GF-D8 (cell line): Measurements from ENCODE around the gene GHITM.
"Not testable (repeated sequence)": the region's sequence is repeated elsewhere in the genome, so short reads cannot be mapped to it uniquely, and the experiment has no call there.

Source experiments
- DNase-seq: peaks from one replicate; lab custom pipeline; 2025; lab: John Stamatoyannopoulos, UW

GHITM gene

DNA sequence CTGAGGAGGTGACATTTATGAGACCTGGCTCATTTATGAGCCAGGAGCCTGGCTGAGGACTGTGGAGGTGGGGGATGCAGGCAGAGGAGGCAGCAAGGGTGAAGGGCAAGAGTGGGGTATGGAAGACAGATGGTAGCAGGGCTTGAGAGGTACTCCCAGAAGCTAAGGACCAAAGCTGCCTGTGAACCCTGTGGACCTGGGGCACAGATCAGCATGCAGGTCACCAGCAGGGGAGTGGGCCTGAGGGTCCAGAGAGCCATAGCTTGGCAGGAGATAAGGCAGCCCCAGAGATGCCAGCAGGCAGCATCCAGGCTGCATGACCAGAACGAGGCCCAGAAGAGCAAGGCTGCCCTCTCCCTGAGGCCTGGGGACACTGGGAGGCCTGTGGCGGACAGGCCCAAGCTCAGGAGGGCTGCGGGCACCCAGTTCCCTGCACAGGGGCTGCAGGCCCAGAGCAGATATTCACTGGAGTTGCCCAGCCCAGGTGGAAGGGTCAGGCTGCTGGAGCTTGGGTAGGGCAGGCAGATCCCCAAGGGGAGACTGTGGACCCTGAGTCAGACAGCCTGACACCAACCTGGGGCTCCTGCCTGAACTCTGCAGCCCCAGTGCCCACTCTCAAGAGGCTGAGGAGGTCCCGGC, 37.6 kb downstream of the GHITM start:
- DNase-seq = no peak

DNA sequence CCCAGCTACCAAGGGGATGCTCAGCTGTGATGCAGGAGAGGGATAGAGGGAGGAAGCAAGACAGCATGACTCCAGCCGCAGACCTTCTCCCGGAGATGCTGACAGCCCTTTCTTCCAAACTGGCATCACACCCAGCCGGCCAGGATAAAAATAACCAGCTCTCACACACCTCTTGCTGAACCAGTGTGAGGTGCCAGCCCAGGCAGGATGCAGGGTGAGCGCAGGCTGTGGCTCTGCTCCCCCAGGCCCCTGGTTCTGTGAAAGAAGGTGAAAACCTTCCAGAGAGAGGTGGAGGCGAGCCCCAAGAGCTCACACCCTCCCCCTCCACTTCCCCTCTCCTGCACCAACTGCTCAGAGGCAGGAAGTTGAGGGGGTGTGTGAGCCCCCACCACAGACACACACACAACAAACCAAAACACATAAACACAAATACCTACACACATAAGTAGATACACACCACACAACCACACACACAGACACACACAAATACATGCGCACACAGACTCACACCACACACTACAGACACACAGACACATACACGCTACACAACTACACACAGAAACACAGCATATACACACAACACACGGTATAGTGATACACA, 38.3 kb downstream of the GHITM start:
- no peak for DNase-seq

DNA sequence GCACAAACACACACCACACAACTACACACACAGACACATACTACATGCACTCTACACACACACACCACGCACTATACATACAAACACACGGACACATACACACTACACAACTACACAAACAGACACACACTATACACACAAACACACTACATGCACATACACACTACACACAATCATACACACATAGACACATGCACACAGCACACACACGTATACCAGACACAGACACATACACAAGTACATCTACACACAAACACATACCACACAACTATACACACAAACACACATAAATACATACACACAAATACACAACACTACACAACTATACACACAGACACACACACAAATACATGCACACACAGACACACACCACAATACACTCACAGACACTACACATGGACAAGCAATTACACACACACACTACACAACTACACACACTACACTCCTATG, 38.9 kb downstream of the GHITM start:
- no peak for DNase-seq

DNA sequence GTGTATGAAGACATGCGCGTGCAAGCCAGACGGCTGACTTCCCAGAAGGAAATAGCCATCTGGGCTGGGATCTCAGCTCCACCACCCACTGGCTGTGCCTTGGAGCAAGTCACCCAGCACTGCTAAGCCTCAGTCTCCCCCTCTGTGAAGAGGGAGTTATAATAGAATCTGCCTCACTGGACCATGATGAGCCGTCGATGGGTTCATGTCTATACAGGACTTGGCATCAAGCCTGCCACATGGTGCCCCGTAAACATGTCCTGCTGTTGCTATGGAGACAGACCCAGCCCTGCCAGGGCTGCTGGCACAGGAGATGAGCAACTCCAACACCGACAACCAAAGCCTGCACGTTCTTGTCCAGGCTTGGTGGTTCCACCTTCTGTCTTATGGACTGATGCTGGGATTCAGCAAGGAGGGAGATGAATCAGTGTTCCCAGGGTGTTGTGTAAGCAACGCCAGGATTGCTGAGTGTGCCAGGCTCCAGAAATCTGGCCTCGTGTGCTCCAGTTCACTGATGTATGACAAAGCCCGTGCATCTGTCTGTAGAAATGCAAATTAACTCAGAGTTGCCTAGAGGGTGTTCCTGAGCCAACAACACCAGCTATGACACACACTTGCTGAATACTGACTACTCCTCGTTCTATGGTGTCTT, 39.9 kb downstream of the GHITM start:
- no peak for DNase-seq

DNA sequence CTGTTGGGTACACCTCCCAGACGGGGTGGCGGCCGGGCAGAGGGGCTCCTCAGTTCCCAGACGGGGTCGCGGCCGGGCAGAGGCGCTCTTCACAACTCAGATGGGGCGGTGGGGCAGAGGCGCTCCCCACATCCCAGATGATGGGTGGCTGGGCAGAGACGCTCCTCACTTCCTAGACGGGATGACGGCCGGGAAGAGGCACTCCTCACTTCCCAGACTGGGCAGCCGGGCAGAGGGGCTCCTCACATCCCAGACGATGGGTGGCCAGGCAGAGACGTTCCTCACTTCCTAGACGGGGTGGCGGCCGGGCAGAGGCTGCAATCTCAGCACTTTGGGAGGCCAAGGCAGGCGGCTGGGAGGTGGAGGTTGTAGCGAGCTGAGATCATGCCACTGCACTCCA, 41.1 kb downstream of the GHITM start:
- not testable (repeated sequence) for DNase-seq

DNA sequence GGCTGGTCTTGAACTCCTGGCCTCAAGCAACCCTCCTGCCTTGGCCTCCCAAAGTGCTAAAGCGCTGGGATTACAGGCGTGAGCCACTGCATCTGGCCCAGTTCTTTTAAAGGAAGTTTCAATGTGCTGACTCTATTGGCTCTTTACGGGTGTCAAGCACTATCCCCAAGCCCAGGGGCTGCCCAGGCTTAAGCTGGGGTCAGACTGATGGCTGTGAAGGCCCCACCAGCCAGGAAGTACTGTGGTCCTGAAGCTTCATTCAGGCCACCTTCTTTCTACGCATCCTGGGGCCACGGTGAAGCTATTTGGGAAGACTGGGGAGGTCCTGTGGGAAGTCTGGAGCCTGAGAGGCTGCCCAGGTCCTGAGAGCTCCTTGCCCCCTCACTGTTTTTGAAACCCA, 42.3 kb downstream of the GHITM start:
- no peak for DNase-seq

DNA sequence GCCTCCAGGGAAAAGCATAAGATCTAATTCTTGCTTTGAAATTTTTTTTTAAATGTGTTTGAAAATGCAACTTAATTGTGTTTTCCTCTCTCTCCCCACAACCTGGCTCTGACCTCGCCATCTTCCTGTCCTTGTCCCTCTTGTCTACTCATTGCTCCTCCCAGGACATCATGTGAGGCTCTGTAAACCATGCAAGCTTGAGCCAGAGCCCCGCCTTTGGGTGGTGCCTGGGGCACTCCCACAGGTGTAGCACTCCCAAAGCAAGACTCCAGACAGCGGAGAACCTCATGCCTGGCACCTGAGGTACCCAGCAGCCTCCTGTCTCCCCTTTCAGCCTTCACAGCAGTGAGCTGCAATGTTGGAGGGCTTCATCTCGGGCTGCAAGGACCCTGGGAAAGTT, 45.2 kb downstream of the GHITM start:
- no peak for DNase-seq

DNA sequence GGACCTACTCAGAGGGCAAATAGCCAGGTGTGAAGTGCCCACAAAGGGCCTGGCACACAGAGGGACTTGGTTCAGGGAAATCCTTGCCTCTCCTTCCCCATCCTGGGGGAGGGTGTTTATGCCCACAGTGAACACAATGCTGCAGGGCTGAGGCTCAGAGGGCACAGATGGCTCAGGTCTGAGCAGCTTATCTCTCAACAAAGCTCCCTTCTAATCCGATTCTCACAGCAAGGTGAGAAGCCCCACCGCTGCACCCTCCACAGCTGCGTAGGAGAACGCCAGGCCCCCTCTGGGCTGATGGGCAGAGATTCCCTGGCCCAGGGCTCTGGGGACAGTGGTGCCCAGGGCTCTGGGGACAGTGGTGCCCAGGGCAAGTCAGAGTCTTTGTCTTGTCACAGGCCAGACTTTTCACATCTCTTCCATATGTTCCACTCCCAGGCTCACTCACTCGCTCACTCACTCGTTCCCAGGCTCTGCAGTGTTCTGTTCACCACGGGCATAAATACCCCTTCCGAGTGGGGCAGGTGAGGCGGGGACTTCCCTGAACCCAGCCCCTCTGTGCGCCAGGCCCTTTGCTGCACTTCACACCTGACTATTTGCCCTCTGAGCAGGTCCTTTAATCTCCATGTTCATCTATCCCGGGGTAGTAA, 46.3 kb downstream of the GHITM start:
- no peak for DNase-seq

DNA sequence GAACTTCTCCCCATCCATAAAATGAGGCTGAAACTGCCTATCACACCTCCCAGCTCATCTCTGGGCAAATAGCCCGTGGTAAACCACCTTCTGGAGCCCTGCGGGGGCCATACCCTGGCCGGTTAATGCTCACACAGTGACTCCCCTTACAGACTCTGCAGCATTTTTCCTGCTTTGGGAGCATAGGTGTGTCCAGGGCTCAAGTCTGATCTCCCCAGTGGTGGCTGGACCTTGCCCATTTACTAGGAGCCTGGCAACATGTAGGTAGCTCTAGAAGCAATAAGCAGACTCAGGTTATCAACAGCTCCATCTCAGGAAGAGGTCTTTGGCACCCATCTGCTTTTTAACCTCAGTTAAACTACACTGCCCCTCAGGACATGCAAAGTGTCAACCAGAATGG, 49.5 kb downstream of the GHITM start:
- no peak for DNase-seq

DNA sequence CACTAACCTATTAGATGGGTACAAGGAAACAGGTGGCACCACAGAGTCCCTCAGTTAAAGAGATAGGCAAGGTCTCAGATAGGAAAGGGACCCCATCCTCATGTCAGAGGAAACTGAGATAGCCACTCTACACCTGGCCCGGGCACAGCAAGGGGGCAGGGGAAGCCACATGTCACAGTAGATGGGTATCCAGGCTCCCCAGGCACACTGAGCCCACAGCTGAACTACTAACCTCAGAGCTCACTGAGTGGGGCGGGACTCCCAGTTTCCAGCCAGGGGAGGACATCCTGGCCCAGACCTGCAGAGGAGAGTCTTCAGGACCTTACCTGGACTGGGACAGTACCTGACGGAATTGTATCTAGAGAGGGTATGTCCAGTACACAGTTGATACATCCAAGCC, 51.3 kb downstream of the GHITM start:
- DNase-seq = no peak

DNA sequence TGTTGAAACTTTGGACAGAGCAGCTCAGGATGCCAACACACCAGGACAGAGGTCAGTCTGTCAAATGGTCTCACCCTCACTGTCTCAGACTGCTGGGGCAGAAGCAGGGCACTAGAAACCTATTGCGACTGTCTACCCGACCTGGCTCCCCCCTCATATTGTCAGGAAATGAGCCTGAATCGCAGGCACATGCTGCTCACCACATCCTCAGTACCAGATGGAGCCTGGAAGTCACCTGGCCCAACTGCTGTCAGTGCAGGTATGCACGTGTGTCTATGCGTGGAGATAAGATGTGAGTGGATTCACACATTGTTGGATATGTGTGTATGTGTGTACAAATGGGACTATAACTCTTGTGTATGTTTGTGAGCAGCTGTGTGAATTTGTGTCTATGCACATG, 51.8 kb downstream of the GHITM start:
- no peak for DNase-seq

DNA sequence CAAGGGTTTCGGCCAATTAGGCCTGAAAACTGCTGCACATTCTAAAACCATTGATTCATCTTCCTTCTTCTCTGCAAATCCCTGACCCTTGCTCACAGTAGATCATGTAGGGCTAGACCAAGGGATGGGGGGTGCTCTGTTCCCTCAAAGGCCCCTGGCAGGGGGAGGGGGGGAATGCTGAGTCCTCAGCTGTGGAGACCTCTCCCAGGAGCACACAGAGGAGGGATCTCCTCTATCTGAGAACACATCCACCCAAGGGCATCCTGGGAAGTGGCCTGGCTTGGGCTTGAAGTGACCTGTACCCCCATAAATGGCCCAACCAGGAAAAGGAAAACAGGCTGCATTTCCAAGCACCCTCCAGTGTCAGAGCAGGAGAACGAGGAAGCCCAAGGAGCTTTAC, 54.0 kb downstream of the GHITM start:
- DNase-seq = no peak

DNA sequence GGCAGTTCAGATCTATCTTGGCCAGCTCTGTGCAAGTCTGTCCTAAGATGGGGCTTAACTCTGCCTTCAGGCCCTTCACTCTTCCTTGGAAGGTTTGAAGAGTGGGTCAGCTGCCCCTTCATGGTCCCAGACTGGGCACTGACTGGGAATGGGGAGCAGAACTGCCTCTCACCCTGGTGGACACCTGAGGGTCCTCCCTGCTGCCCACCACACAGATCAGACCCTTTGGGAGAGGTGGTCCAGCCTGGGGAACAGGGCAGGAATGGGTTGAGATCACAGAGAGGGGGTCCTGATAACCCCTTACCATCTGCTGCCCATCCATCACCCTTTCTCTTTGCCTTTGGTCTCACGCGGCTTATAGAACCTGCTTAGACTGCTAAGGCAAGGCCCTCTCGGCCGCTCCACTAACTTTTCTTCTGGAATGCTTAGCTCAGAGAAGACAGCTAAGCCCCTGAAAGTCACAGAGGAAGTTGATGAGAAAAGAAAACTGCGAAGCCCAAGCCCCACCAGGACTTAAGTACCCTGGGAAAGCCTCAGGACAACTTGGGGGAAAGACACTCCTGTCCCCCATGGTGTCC, 54.6 kb downstream of the GHITM start:
- no peak for DNase-seq

DNA sequence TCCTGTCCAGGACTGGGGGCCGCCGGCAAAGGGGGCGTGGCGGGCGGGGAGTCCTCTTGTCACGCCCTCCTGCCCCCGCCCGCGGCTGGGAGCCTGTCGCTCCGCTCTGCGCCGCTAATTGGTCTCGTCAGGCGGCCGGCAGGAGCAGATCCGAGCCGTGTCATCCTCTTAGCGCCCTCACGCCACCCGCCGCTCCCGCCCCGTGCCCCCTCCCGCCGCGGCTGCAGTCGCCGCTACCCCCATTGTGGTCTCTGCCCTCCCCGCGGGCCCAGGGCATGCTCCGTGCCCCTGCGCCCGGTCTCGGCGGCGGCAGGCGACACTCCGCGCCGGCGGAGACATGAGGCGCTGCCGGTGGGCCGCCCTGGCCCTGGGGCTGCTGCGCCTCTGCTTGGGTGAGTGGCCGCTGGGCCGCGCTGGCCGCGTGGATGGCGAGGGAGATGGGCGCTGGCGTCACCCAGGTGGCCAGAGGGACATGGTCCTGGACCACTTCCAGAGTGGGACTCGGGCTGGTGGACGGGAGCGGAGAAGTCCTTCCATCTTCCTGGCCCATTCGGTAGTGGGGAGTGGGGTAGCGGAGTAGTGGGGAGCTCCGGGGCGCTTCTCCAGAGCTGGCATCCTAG, 55.2 kb downstream of the GHITM start, which contains the start of gene CDHR1:
CDHR1 (plus strand) TSS at position 114 of the 620 bp plus-strand sequence; CDS start at position 338, 224 bp downstream.
- no peak for DNase-seq

DNA sequence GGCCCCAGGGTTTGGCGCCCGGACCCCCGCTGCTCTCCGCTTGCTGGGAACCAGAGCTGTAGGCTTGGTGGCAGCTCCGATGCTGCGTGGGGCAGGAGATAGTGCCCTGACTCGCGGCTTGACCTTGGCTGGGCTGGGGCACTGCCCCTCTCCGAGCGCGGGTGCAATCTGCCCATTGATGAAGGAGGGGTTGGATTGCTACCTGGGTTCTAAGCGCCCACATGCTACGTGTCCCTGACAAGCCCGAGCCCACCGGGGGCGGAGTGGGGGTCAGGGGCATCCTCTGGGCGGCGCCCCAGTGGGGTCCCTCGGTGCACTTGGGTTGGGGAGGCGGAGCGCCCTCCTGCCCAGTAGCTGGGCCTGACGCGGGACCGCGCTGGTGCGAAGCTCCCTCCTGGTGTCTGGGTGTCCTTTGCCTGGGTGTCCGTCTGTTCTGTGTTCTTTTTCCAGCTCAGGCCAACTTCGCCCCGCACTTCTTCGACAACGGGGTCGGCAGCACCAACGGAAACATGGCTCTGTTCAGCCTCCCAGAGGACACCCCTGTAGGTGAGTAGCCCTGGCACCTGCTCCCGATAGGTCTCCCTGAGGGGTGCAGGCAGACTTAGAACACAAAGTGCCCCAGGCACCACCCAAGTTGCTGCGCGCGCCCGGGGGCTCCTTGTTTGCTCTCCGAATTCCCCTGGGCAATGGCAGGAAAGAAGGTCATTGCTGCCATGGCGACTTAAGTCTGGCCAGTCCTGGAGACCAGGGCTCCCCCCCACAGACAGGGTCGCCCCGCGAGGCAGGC, 55.9 kb downstream of the GHITM start:
- no peak for DNase-seq

DNA sequence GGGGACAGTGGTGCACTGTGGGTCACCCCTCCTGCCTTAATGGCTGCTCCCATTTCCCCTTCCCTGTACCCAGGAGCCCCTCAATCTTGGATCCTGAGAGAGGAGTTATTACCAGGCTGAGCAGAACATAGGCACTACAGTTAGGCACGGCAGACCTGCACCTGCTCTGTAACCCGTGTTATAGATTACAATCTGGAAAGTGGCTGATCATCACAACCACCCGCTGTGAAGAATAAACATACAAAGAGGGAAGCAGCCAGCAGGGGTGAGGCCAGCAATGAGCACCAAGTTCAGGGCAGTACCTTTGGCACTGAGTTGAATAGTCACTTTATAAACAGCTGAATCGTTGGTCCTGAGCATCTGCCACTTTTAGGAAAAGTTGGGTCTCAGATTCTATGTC, 56.8 kb downstream of the GHITM start:
- DNase-seq = no peak

DNA sequence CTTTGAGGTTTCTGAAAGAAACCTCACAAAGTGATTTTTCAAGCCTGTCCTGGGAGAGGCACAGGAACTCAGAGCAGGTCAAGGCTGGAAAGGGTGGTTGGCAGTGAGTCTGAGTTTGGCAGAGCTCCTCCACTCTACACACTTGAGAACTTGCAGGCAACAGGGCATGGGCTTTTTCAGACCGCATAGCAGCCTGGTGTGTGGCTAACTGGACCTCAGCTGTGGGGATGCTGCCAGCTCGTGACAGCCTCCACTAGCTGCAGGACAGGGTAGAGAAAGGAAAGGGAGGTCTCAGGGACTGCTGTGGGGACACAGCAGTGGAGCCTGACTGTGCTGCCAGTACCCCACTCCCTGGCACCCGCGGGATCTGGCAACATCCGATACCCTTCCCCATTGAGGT, 57.6 kb downstream of the GHITM start:
- DNase-seq = no peak

DNA sequence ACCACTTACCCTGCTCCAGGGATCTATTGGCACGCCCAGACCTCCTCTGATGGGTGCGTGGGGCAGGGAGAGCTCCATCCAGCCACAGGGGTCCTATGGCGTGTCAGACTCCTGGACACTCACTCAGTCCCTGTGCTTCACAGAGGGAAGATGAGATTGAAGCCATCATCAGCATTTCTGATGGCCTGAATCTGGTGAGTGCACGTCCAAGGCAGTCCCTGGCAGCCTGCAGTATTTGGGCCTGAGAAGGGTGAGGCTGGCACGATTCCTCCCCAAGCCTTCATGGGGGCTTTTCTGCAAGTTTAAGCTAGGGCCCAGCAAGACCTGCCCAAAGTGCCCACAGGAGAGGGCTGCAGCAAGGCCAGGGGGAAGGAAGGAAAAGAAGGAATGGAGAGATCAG, 58.3 kb downstream of the GHITM start:
- DNase-seq = no peak

DNA sequence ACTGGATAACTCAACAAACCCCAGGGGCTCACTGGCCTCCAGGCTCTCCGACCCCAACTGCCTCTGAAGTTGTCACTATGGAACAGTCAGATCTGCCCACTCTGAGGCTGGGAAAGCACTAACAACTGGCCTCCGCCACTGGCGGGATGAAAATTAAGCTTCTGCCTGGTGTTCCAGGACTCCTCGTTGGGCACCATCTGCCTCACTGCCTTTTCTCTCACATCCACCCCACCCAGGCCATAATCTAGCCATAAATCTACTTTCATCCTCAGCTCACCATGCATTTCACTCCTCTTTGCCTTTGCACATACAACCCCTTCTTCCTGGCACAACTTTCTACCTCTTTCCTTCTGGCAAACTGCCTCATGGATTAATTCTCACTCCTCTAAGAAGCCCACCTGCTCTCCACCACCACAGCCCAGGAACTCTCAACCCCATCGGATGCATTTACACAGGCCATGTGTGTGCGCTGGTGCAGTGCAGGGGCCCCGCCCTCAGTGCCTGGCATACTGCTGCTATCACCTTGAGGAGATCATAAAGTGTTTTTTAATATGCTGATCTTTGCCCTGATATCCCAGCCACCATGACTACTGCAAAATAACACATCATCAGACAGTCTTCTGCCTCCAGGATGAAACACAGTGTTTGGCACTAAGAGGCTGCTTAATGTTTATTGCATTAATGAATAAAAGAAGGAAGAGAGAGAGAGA, 59.1 kb downstream of the GHITM start:
- no peak for DNase-seq

DNA sequence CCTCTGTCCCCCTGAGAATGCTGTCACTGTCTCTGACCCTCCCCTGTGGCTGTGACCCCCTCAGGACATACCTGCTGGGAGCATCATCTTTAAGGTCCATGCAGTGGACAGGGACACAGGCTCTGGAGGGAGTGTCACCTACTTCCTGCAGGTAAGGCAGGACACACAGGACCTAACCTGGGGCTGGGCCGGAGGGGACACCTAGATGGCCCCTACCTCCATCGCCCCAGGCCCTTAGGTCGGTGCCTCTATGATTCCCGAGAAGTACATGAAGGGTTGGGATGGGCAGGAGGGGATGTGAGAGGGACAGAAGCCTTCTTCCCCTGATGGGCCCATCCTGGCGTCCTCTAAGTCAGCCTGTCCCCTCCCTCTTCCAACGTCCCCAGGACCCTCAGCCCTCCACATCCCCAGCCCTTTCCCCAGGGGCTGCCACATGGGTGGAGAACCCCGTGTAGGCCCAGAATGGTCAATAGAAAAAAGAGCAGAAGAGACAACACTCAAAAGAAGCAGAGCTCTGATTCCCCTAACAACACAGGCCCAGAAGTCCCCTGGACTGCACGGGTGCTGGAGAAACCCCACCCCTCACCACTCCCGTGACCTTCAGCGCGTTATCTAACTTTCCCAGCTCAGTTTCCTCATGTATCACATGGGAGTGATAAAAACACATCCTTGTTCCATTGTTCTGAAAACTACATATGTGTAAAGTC, 61.4 kb downstream of the GHITM start:
- DNase-seq = no peak
